Measurements from ENCODE around the gene PPFIBP2.

GRCh38 chr11:7646866-7647265 lies 133.1 kb downstream of the PPFIBP2 start:
- TF ChIP-seq, protein P1, sequence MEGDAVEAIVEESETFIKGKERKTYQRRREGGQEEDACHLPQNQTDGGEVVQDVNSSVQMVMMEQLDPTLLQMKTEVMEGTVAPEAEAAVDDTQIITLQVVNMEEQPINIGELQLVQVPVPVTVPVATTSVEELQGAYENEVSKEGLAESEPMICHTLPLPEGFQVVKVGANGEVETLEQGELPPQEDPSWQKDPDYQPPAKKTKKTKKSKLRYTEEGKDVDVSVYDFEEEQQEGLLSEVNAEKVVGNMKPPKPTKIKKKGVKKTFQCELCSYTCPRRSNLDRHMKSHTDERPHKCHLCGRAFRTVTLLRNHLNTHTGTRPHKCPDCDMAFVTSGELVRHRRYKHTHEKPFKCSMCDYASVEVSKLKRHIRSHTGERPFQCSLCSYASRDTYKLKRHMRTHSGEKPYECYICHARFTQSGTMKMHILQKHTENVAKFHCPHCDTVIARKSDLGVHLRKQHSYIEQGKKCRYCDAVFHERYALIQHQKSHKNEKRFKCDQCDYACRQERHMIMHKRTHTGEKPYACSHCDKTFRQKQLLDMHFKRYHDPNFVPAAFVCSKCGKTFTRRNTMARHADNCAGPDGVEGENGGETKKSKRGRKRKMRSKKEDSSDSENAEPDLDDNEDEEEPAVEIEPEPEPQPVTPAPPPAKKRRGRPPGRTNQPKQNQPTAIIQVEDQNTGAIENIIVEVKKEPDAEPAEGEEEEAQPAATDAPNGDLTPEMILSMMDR (IDR thresholded peaks at IDR 0.05): no peak
- TF ChIP-seq POLR2AphosphoS5 (IDR thresholded peaks at IDR 0.05): no peak
- TF ChIP-seq POLR2A (IDR thresholded peaks at IDR 0.05): no peak

All from breast epithelium (tissue), 3 donors.